Psoas muscle (tissue), 8 donors: ENCODE data around the gene CYS1. TPM values are rescaled to one million over a fixed set of nuclear protein-coding genes. Genes with fewer than 3 reads are reported as not detected.
"Not testable (repeated sequence)": the region's sequence is repeated elsewhere in the genome, so short reads cannot be mapped to it uniquely, and the experiment has no call there.

Source experiments
- ATAC-seq, 4 donors: fragments of 200-7000 bp; cut with Tn5 transposase; one replicate each; pipeline ENCODE4 v1.9.1; 2020; ENCODE audit warnings: moderate library complexity in 3 of 4, mild to moderate bottlenecking in 2 of 4
- DNase-seq, 2 donors: peaks; one replicate each; pipeline ENCODE4 v3.0.0-alpha.2; 2020
- H3K27ac ChIP-seq: fragments of 200-600 bp; one replicate; pipeline ENCODE4 v1.8.0; 2022
- H3K27me3 ChIP-seq, 3 donors: fragments of 200-600 bp in 1 of 3; one replicate each; pipeline versions ENCODE4 v1.6.1 to v1.8.0; 2013 to 2022; ENCODE audit warnings: low read length in 2 of 3, mild to moderate bottlenecking in 2 of 3, moderate library complexity in 1 of 3; ENCODE audit not compliant: insufficient read depth in 3 of 3
- H3K36me3 ChIP-seq, 2 donors: fragments of 200-600 bp in 1 of 2; one replicate each; pipeline versions ENCODE4 v1.6.1 to v1.8.0; 2013 to 2022; ENCODE audit warnings: low read depth in 1 of 2, mild to moderate bottlenecking in 1 of 2, moderate library complexity in 1 of 2; ENCODE audit not compliant: insufficient read depth in 1 of 2
- H3K4me1 ChIP-seq: fragments of 200-600 bp; one replicate; pipeline ENCODE4 v1.8.0; 2022
- H3K4me3 ChIP-seq: fragments of 200-600 bp; one replicate; pipeline ENCODE4 v1.8.0; 2022; ENCODE audit warnings: mild to moderate bottlenecking
- H3K9me3 ChIP-seq: fragments of 200-600 bp; one replicate; pipeline ENCODE4 v1.8.0; 2022
- WGBS, 3 donors: extraction: QIAGEN DNeasy Blood & Tissue Kit; methylation state at CpG; one replicate each; pipeline versions ENCODE4 v1.1.6 to v1.1.7; 2013; 5-methylcytosine and 5-hydroxymethylcytosine counted together
- intact Hi-C, 2 donors: fragments of 100-400 bp; cut with DNase I; formaldehyde crosslinking; loops; one replicate each; pipeline versions ENCODE4 v1.11.0 to v1.14.2; 2022
- polyA plus RNA-seq, 3 donors: library from polyadenylated mRNA; stranded (reverse); fragments of 200-250 nt; gene quantifications; one replicate each; pipeline ENCODE4 v1.2.3, GENCODE V29; 2013
- total RNA-seq, 4 donors: library from RNA; stranded (reverse); fragmentation: NEBNext Ultra II Directional in 2 of 4; extraction: Animal tissue kit (Norgen Biotek cat#: 25700) in 2 of 4; gene quantifications; one replicate each; pipeline versions ENCODE4 v1.2.1 to v1.2.4, GENCODE V29; 2021 to 2023
- TF ChIP-seq, protein P1 (sequence below): fragments of 200-600 bp; IDR thresholded peaks from one replicate; pipeline ENCODE4 v1.8.0; 2022; ENCODE audit warnings: antibody characterized with exemption
- donor health status: healthy with polysubstance abuse.
- donor health status: DM: no; HTN: no; CAD: no; lungs with moderate emphysema.
- donor health status: Bipolar disorder and iron deficiency.
- donor health status: healthy.
- donor health status: DM: yes; HTN: yes; CAD: no.
- donor health status: DM: no; HTN: no; CAD: no.
- donor health status: DM: no; HTN: no; CAD: no.
- donor health status: DM: yes; HTN: yes; CAD: no.

The CYS1 gene
- total and polyA plus RNA-seq, 7 donors: 0.06 to 0.58 (median 0.13) TPM

DNA sequence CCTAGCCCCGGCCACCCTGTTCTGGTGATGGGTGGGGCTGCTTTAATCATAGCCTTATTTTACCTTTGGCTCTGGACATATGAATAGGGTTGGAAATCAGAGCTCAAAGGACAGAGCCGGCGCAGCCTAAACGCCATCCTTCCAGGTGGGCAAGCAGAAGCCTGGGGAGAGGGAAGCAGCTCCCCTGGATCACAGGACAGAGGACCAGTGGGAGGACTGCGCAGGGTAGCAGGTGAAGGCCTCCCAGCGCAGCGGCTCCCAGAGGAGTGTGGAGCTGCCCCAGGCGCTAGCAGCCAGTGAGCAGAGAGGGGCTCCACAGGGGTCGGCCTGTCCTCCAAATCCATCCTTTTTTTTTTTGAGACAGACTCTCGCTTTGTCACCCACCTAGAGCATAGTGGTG lies 16.4 kb upstream of the CYS1 start:
- DNase-seq (no peak), ATAC-seq (no peak)
- H3K27ac ChIP-seq: no peak overlapping the region
- no peak overlapping the region for H3K4me3 ChIP-seq
- peaks cover 0 to 10% (median 6%) of the 10 kb centered on the region in 3 donors for H3K27me3 ChIP-seq
- no peaks in the 10 kb centered on the region for H3K36me3 ChIP-seq
- H3K4me1 ChIP-seq: no peaks in the 10 kb centered on the region
- no peaks in the 10 kb centered on the region for H3K9me3 ChIP-seq
- 94 to 95% (median 94%) methylated on average over 10 of the region's 10 CpGs for WGBS, 3 donors
- intact Hi-C loops: no loop called here
- TF ChIP-seq, protein P1, sequence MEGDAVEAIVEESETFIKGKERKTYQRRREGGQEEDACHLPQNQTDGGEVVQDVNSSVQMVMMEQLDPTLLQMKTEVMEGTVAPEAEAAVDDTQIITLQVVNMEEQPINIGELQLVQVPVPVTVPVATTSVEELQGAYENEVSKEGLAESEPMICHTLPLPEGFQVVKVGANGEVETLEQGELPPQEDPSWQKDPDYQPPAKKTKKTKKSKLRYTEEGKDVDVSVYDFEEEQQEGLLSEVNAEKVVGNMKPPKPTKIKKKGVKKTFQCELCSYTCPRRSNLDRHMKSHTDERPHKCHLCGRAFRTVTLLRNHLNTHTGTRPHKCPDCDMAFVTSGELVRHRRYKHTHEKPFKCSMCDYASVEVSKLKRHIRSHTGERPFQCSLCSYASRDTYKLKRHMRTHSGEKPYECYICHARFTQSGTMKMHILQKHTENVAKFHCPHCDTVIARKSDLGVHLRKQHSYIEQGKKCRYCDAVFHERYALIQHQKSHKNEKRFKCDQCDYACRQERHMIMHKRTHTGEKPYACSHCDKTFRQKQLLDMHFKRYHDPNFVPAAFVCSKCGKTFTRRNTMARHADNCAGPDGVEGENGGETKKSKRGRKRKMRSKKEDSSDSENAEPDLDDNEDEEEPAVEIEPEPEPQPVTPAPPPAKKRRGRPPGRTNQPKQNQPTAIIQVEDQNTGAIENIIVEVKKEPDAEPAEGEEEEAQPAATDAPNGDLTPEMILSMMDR: no peak

DNA sequence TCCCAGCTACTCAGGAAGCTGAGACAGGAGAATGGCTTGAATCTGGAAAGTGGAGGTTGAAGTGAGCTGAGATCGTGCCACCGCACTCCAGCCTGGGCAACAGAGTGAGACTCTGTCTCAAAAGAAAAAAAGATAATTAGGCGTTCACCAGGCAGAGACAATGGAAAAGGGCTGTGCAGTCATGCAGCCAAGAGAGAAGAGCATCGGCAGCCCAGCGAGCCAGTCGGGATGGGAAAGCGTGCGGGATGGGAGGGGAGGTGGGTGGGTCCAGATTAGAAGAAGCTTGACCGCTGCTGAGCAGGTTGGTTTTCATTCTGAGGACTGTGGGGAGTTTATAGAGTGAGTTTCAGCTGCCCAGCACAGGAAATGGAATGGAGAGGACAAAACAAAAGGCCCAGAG lies 15.0 kb upstream of the CYS1 start:
- peaks cover 0 to 20% (median 9%) of the 10 kb centered on the region in 3 donors for H3K27me3 ChIP-seq
- no peaks in the 10 kb centered on the region for H3K4me1 ChIP-seq
- TF ChIP-seq, protein P1: no peak
- DNase-seq (no peak), ATAC-seq (no peak)
- H3K36me3 ChIP-seq: no peaks in the 10 kb centered on the region
- no peak overlapping the region for H3K4me3 ChIP-seq
- no peaks in the 10 kb centered on the region for H3K9me3 ChIP-seq
- intact Hi-C loops: no loop called here
- WGBS, 3 donors: 63 to 79% (median 75%) methylated on average over 9 of the region's 9 CpGs
- no peak overlapping the region for H3K27ac ChIP-seq

DNA sequence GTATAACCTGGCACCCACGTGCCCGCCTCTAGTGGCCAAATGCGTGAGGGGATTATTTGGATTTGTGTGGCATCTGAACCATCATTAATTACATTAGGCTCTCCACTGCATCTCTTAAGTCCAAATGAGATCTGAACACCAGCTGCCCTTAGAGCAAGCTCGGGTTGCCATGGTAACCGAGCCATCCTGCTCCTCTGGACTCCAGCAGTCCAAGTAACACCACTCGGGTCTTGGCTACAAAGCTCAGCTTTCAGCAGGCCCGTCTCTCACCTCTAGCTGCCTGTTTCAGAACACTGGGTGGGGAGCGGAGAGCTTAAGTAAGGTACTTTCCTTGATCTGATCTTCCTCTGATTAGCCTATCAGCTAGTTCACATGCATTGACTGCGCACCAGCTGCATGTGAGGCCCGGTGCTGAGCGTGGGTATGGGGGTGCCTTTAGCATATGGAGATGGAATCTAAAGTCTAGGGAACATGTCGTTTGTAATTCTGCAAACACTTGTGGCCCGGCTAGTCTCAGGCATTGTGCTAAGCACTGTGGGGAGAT lies 14.1 kb upstream of the CYS1 start:
- no peak for DNase-seq
- Histone ChIP-seq H3K4me1 (no peaks in the 10 kb centered on the region), H3K27ac (no peak overlapping the region), H3K27me3 (peaks cover 0 to 20% (median 9%) of the 10 kb centered on the region in 3 donors), H3K9me3 (no peaks in the 10 kb centered on the region), H3K36me3 (no peaks in the 10 kb centered on the region), H3K4me3 (no peak overlapping the region)
- intact Hi-C loops: no loop called here
- ATAC-seq: no peak
- TF ChIP-seq, protein P1: no peak
- 75 to 81% (median 76%) methylated on average over 13 of the region's 13 CpGs for WGBS, 3 donors

DNA sequence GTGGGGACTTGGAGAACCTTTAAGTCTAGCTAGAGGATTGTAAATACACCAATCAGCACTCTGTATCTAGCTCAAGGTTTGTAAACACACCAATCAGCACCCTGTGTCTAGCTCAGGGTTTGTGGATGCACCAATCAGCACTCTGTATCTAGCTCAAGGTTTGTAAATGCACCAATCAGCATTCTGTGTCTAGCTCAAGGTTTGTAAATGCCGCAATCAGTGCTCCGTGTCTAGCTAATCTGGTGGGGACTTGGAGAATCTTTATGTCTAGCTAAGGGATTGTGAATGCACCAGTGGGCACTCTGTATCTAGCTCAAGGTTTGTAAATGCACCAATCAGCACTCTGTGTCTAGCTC lies 11.7 kb upstream of the CYS1 start:
- H3K4me1 ChIP-seq, H3K4me3 ChIP-seq, intact Hi-C loops, H3K27ac ChIP-seq, DNase-seq, ATAC-seq, H3K36me3 ChIP-seq, H3K9me3 ChIP-seq: not testable (repeated sequence)
- H3K27me3 ChIP-seq: peaks cover 0 to 22% (median 8%) of the 10 kb centered on the region in 3 donors
- 92 to 100% (median 98%) methylated on average over 2 of the region's 2 CpGs for WGBS, 3 donors

DNA sequence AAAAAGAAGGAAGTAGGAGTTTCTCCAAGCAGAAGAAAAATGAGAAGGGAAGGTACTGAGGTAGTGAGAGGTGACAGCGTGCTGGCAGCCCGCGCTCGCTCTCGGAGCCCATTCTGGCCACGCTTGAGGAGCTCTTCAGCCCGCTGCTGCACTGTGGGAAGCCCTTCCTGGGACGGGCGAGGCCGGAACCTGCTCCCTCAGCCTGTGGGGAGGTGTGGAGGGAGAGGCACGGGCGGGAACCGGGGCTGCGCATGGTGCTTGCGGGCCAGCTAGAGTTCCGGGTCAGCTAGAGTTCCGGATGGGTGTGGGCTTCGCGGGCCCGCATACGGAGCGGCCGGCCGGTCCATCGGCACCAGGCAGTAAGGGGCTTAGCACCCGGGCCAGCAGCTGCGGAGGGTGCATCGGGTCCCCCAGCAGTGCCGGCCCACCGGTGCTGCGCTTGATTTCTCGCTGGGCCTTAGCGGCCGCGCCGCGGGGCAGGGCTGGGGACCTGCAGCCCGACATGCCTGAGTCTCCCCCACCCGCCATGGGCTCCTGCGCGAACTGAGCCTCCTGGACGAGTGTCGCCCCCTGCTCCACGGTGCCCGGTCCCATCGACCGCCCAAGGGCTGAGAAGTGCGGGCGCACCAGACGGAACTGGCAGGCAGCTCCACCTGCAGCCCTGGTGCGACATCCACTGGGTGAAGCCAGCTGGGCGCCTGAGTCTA lies 11.1 kb upstream of the CYS1 start:
- Histone ChIP-seq H3K27ac (no peak overlapping the region), H3K27me3 (peaks cover 0 to 24% (median 8%) of the 10 kb centered on the region in 3 donors), H3K36me3 (no peaks in the 10 kb centered on the region), H3K4me3 (peak overlapping the region; percentile 18), H3K9me3 (no peaks in the 10 kb centered on the region), H3K4me1 (no peaks in the 10 kb centered on the region)
- WGBS, 3 donors: 21 to 29% (median 26%) methylated on average over 48 to 52 of the region's 52 CpGs
- DNase-seq: no peak
- intact Hi-C loops: no loop called here
- no peak for ATAC-seq
- TF ChIP-seq, protein P1: no peak
